ENCODE results near the gene HNRNPM. TPM values are rescaled to one million over a fixed set of nuclear protein-coding genes. Genes with fewer than 3 reads are reported as not detected.
A peak's percentile ranks its signal among the peaks of the same experiment; 100 is the strongest.

HNRNPM gene
- total RNA-seq, 1 experiment from 2014 or later, result 468 TPM

DNA sequence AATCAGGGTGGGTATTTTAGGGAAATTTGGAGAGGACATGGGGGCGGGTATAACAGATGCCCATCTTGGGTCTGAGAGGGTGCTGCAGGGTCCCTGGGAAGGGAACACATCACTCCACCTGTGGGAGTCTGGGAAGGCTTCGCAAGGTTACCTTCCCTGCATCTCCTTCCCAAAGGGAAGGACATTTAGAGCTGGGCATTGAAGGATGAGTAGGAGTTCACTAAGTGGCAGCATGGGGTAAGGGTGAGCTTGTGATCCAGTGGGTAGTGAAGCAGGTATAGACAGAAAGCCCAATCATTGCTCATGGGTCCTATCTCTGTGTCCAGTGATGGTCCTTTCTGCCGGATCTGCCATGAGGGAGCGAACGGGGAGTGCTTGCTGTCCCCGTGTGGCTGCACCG lies 18.5 kb upstream of the HNRNPM start:
- H3K18ac ChIP-seq (ENCODE audit: insufficient read length, low read depth, low read length), result no peak overlapping the region
- no peaks in the 10 kb centered on the region for H3K9me3 ChIP-seq (ENCODE audit: control insufficient read depth, low read depth, low read length)
- no peak overlapping the region for H3K27ac ChIP-seq (ENCODE audit: insufficient read length, low read depth, low read length)
- H2BK15ac ChIP-seq (ENCODE audit: low read depth, low read length), result no peak overlapping the region; the same call in 1 of the 2 replicates
- H3K4me2 ChIP-seq (ENCODE audit: insufficient read depth, insufficient read length, low read length), result no peak overlapping the region
- H4K20me1 ChIP-seq (ENCODE audit: control insufficient read depth, insufficient read depth, insufficient read length), result no peaks in the 10 kb centered on the region
- no peak overlapping the region for H4K91ac ChIP-seq (ENCODE audit: insufficient read length, low read depth, low read length)
- H2AFZ ChIP-seq (ENCODE audit: low read length), result no peak overlapping the region
- no peak overlapping the region for H2BK120ac ChIP-seq (ENCODE audit: low read depth, low read length, poor library complexity, severe bottlenecking)
- H3K9ac ChIP-seq (ENCODE audit: extremely low read depth, insufficient read length, low read length), result no peak overlapping the region
- no peak overlapping the region for H2AK5ac ChIP-seq (ENCODE audit: insufficient read length, low read length)
- no peak overlapping the region for H2BK20ac ChIP-seq (ENCODE audit: low read depth, low read length, poor library complexity, severe bottlenecking)
- H3K23ac ChIP-seq (ENCODE audit: insufficient read length, low read depth, low read length), result no peak overlapping the region
- no peaks in the 10 kb centered on the region for H3K27me3 ChIP-seq (ENCODE audit: insufficient read depth, low read length)
- no peak overlapping the region for H4K5ac ChIP-seq (ENCODE audit: insufficient read length, low read depth, low read length)
- H3K79me2 ChIP-seq (ENCODE audit: insufficient read depth, low read length), result no peaks in the 10 kb centered on the region
- Mint-ChIP-seq H3K27ac (peak overlapping the region; percentile 12 to 56 (median 28); a peak in 3 of 7 replicates), H3K4me3 (peak overlapping the region in 1 of 2 experiments; percentile 21; a peak in 1 of 5 replicates), H3K36me3 (ENCODE audit: insufficient read depth in 1 of 3, low read depth in 3 of 3) (peaks cover 4 to 15% (median 5%) of the 10 kb centered on the region in 3 experiments; a peak in 5 of 7 replicates), H3K27me3 (ENCODE audit: low read depth) (no peaks in the 10 kb centered on the region), H3K4me1 (peaks cover 0 to 4% of the 10 kb centered on the region in 2 experiments; a peak in 1 of 4 replicates), H3K9me3 (no peaks in the 10 kb centered on the region; a peak in 1 of 5 replicates)
- no peak overlapping the region for H3K56ac ChIP-seq (ENCODE audit: insufficient read length, low read depth, low read length)
- no peaks in the 10 kb centered on the region for H3K79me1 ChIP-seq (ENCODE audit: insufficient read depth, low read depth, low read length, poor library complexity, severe bottlenecking)
- TF ChIP-seq, protein P1, sequence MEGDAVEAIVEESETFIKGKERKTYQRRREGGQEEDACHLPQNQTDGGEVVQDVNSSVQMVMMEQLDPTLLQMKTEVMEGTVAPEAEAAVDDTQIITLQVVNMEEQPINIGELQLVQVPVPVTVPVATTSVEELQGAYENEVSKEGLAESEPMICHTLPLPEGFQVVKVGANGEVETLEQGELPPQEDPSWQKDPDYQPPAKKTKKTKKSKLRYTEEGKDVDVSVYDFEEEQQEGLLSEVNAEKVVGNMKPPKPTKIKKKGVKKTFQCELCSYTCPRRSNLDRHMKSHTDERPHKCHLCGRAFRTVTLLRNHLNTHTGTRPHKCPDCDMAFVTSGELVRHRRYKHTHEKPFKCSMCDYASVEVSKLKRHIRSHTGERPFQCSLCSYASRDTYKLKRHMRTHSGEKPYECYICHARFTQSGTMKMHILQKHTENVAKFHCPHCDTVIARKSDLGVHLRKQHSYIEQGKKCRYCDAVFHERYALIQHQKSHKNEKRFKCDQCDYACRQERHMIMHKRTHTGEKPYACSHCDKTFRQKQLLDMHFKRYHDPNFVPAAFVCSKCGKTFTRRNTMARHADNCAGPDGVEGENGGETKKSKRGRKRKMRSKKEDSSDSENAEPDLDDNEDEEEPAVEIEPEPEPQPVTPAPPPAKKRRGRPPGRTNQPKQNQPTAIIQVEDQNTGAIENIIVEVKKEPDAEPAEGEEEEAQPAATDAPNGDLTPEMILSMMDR (conservative IDR thresholded peaks at IDR 0.05), result no peak
- H3K23me2 ChIP-seq (ENCODE audit: insufficient read length, low read depth, low read length, poor library complexity, severe bottlenecking), result no peaks in the 10 kb centered on the region
- H3K14ac ChIP-seq (ENCODE audit: insufficient read depth, low read length), result no peak overlapping the region
- no peak overlapping the region for H4K8ac ChIP-seq (replicated peaks; ENCODE audit: insufficient read length, low read depth, low read length)
- H3T11ph ChIP-seq (ENCODE audit: low read length), result no peak overlapping the region
- no peak overlapping the region for H2BK5ac ChIP-seq (ENCODE audit: insufficient read length, low read length)
- H2BK12ac ChIP-seq (ENCODE audit: insufficient read length, low read depth, low read length), result no peak overlapping the region
- no peaks in the 10 kb centered on the region for H3K4me1 ChIP-seq (ENCODE audit: insufficient read depth, low read length)
- no CpG with 5 or more reads among the region's 7 CpGs for WGBS (ENCODE audit: extremely low coverage, insufficient read length, low lambda C conversion rate)
- H3K4ac ChIP-seq (ENCODE audit: low read depth, low read length), result no peak overlapping the region
- no peak for DNase-seq

Data from H9 (cell line).